B cell (primary cell): ENCODE data around the gene TMEM108. TPM values are rescaled to one million over a fixed set of nuclear protein-coding genes. Genes with fewer than 3 reads are reported as not detected.

Experiments
- ATAC-seq: fragments of 200-7000 bp; cut with Tn5 transposase; one replicate; pipeline ENCODE4 v1.10.0; 2021; ENCODE audit warnings: low read depth, mild to moderate bottlenecking, moderate number of reproducible peaks, moderate library complexity
- CTCF ChIA-PET: fragments of 350-600 bp; sonication (Branson Sonifier 250); formaldehyde crosslinking; loops from one replicate; lab custom pipeline; 2021; ENCODE audit warnings: antibody characterized with exemption, inconsistent platforms; lab: Charles Lee
- POLR2A ChIA-PET: fragments of 350-600 bp; sonication (Branson Sonifier 250); formaldehyde crosslinking; loops from one replicate; lab custom pipeline; 2021; ENCODE audit warnings: antibody characterized with exemption; lab: Charles Lee
- DNase-seq: peaks from one replicate; pipeline ENCODE4 v3.0.0; 2013
- H2AFZ ChIP-seq: 2 replicates; pipeline ENCODE4 v1.6.1; 2012; ENCODE audit warnings: mild to moderate bottlenecking, low read depth, low read length; ENCODE audit not compliant: insufficient read depth, poor library complexity, severe bottlenecking
- H3K27ac ChIP-seq, 2 donors: 1 replicate in 1 of 2; 2 replicates in 1 of 2; pipeline ENCODE4 v1.5.1; 2012 to 2013; ENCODE audit warnings: low read length in 2 of 2, mild to moderate bottlenecking in 2 of 2, moderate library complexity in 1 of 2
- H3K27me3 ChIP-seq, 4 experiments: fragments of 200-600 bp in 1 of 4; sonication (generic) in 1 of 4; replicated peaks in 1 of 4; 1 replicate in 2 of 4; 2 replicates in 2 of 4; pipeline versions ENCODE4 v1.6.1 to v1.7.0; 2013 to 2016; ENCODE audit warnings: low read length in 3 of 4, mild to moderate bottlenecking in 2 of 4, mixed read lengths in 1 of 4, moderate library complexity in 1 of 4; ENCODE audit not compliant: insufficient read depth in 4 of 4, control insufficient read depth in 3 of 4; ENCODE audit errors: control extremely low read depth in 1 of 4
- H3K36me3 ChIP-seq, 2 experiments: replicated peaks in 1 of 2; 1 replicate in 1 of 2; 2 replicates in 1 of 2; pipeline versions ENCODE4 v1.6.1 to v1.7.1; 2013; ENCODE audit warnings: low read length in 1 of 2; ENCODE audit not compliant: insufficient read depth in 2 of 2, control insufficient read depth in 1 of 2; ENCODE audit errors: control extremely low read depth in 1 of 2, extremely low read depth in 1 of 2
- H3K4me1 ChIP-seq, 2 donors: fragments of 200-600 bp in 1 of 2; sonication (generic) in 1 of 2; 1 replicate in 1 of 2; 2 replicates in 1 of 2; pipeline versions ENCODE4 v1.5.1 to v1.6.1; 2013 to 2017; ENCODE audit warnings: low read length in 2 of 2; ENCODE audit not compliant: control insufficient read depth in 2 of 2, insufficient read depth in 2 of 2
- H3K4me2 ChIP-seq: replicated peaks from 2 replicates; pipeline ENCODE3; 2012; ENCODE audit warnings: mild to moderate bottlenecking, low read depth, low read length; ENCODE audit not compliant: poor library complexity, severe bottlenecking
- H3K4me3 ChIP-seq, 5 experiments: fragments of 200-600 bp in 1 of 5; sonication (generic) in 1 of 5; 1 replicate in 3 of 5; 2 replicates in 2 of 5; pipeline versions ENCODE4 v1.5.1 to v1.7.0; 2011 to 2016; ENCODE audit warnings: low read length in 4 of 5, mild to moderate bottlenecking in 4 of 5, low read depth in 2 of 5, control low read depth in 1 of 5, moderate library complexity in 1 of 5; ENCODE audit not compliant: insufficient read depth in 1 of 5; ENCODE audit errors: control extremely low read depth in 1 of 5, extremely low read depth in 1 of 5
- H3K79me2 ChIP-seq: fragments of 200-600 bp; sonication (generic); one replicate; pipeline ENCODE4 v1.6.0; 2016; ENCODE audit warnings: low read length; ENCODE audit not compliant: control insufficient read depth, insufficient read depth
- H3K9ac ChIP-seq: fragments of 200-600 bp; sonication (generic); 2 replicates; pipeline ENCODE4 v1.6.1; 2017; ENCODE audit warnings: mild to moderate bottlenecking, low read length, moderate library complexity
- H3K9me3 ChIP-seq, 3 donors: one replicate each; pipeline versions ENCODE4 v1.6.1 to v1.7.1; 2013; ENCODE audit warnings: low read length in 2 of 3; ENCODE audit not compliant: control insufficient read depth in 2 of 3, insufficient read depth in 1 of 3; ENCODE audit errors: control extremely low read depth in 1 of 3
- H4K20me1 ChIP-seq: 2 replicates; pipeline ENCODE4 v1.6.0; 2012; ENCODE audit warnings: mild to moderate bottlenecking, low read length; ENCODE audit not compliant: insufficient read depth, control insufficient read depth, poor library complexity, severe bottlenecking
- H3K27ac Mint-ChIP-seq: one replicate; pipeline ENCODE4 v1.8.0; 2021; ENCODE audit warnings: mixed read lengths
- H3K27me3 Mint-ChIP-seq: one replicate; pipeline ENCODE4 v1.8.0; 2021; ENCODE audit warnings: mixed read lengths
- H3K4me1 Mint-ChIP-seq: one replicate; pipeline ENCODE4 v1.8.0; 2021; ENCODE audit warnings: mixed read lengths
- H3K4me3 Mint-ChIP-seq: one replicate; pipeline ENCODE4 v1.8.0; 2021; ENCODE audit warnings: mixed read lengths
- H3K9me3 Mint-ChIP-seq: one replicate; pipeline ENCODE4 v1.8.0; 2022; ENCODE audit warnings: mixed read lengths; ENCODE audit not compliant: insufficient read depth
- EZH2 ChIP-seq: IDR thresholded peaks from 2 replicates; pipeline ENCODE4 v1.6.1; 2012; ENCODE audit warnings: borderline replicate concordance, low read depth, mild to moderate bottlenecking, moderate library complexity, low read length; ENCODE audit not compliant: insufficient read depth, poor library complexity, severe bottlenecking
- WGBS: methylation state at CpG from one replicate; pipeline ENCODE4 v1.1.5; 2013; ENCODE audit warnings: missing lambda C conversion rate; ENCODE audit not compliant: insufficient coverage; 5-methylcytosine and 5-hydroxymethylcytosine counted together
- intact Hi-C: fragments of 100-400 bp; cut with micrococcal nuclease; formaldehyde crosslinking; loops from one replicate; pipeline ENCODE4 v1.10.0; 2022
- polyA plus RNA-seq: library from polyadenylated mRNA; depleted of rRNA; stranded (reverse); fragments of >200 nt; gene quantifications from 2 replicates; pipeline ENCODE4 v1.2.3, GENCODE V29; 2012
- total RNA-seq, 2 donors: library from RNA; stranded (reverse); fragments of 120-200 nt in 1 of 2; gene quantifications; 1 replicate in 1 of 2; 2 replicates in 1 of 2; pipeline versions ENCODE4 v1.2.3 to v1.2.4, GENCODE V29; 2013 to 2022
- TF ChIP-seq, protein P1 (sequence below): fragments of 200-600 bp; IDR thresholded peaks from one replicate; pipeline ENCODE4 v1.8.0; 2022; ENCODE audit warnings: antibody characterized with exemption, mild to moderate bottlenecking

TMEM108 gene
- total and polyA plus RNA-seq, 2 donors (not counting 1 experiment from before 2014, with no cell fraction given), result not detected

GRCh38 chr3:133259767-133260166, 221.6 kb downstream of the TMEM108 start:
- 93% methylated on average over 3 of the region's 4 CpGs for WGBS
- ChIA-PET CTCF (interaction anchor here (1.0 kb wide), 1 partner anchor 533 kb away, joined by 3 read pairs; no protein-coding TSS in a partner anchor), POLR2A (no interaction called here)

DNA sequence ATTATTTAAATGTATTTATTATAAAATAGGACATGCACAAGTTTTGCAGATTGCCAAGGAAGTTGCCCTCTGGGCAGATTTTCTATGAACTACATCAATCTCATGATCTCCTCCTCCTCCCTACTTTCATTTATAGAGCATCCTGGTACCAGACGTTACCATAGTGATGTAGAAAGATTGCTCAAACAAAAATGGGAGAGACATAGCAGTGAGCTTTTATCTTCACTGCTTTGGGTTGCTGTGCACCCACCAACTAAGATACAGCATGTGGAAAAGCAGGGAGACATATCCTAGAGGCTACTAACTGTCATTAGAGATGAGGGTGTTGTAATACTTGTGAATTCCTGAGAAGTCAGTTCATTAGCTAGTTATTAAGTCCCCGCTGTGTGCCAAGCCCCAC, 224.1 kb downstream of the TMEM108 start:
- Histone ChIP-seq H3K27me3 (peaks cover 0 to 2% (median 0%) of the 10 kb centered on the region in 4 experiments), H3K4me3 (no peak overlapping the region), H3K4me1 (no peaks in the 10 kb centered on the region), H3K4me2 (no peak overlapping the region), H3K9ac (no peak overlapping the region), H2AFZ (no peak overlapping the region), H3K36me3 (no peaks in the 10 kb centered on the region), H3K79me2 (no peaks in the 10 kb centered on the region), H3K9me3 (no peaks in the 10 kb centered on the region), H4K20me1 (no peaks in the 10 kb centered on the region), H3K27ac (no peak overlapping the region)
- no peak for TF ChIP-seq EZH2
- TF ChIP-seq, protein P1, sequence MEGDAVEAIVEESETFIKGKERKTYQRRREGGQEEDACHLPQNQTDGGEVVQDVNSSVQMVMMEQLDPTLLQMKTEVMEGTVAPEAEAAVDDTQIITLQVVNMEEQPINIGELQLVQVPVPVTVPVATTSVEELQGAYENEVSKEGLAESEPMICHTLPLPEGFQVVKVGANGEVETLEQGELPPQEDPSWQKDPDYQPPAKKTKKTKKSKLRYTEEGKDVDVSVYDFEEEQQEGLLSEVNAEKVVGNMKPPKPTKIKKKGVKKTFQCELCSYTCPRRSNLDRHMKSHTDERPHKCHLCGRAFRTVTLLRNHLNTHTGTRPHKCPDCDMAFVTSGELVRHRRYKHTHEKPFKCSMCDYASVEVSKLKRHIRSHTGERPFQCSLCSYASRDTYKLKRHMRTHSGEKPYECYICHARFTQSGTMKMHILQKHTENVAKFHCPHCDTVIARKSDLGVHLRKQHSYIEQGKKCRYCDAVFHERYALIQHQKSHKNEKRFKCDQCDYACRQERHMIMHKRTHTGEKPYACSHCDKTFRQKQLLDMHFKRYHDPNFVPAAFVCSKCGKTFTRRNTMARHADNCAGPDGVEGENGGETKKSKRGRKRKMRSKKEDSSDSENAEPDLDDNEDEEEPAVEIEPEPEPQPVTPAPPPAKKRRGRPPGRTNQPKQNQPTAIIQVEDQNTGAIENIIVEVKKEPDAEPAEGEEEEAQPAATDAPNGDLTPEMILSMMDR, result no peak
- DNase-seq (no peak), ATAC-seq (no peak)
- no CpG with 5 or more reads among the region's 2 CpGs for WGBS
- H3K27me3 Mint-ChIP-seq, result peaks cover 22% of the 10 kb centered on the region
- intact Hi-C loops, result no loop called here
- ChIA-PET POLR2A (no interaction called here), CTCF (no interaction called here)
- H3K27ac Mint-ChIP-seq, result no peak overlapping the region
- H3K4me1 Mint-ChIP-seq, result no peaks in the 10 kb centered on the region
- no peaks in the 10 kb centered on the region for H3K9me3 Mint-ChIP-seq
- H3K4me3 Mint-ChIP-seq, result no peak overlapping the region

More at GRCh38 chr3:133259767-133260166, 221.6 kb downstream of the TMEM108 start:
- no peaks in the 10 kb centered on the region for H4K20me1 ChIP-seq
- no peak for DNase-seq
- intact Hi-C loops, result no loop called here
- H3K27me3 ChIP-seq, result peaks cover 0 to 2% (median 0%) of the 10 kb centered on the region in 4 experiments
- no peaks in the 10 kb centered on the region for H3K4me1 Mint-ChIP-seq
- no peak overlapping the region for H3K4me3 ChIP-seq
- H3K9me3 Mint-ChIP-seq, result no peaks in the 10 kb centered on the region
- no peak for ATAC-seq
- H3K36me3 ChIP-seq, result no peaks in the 10 kb centered on the region
- H2AFZ ChIP-seq, result no peak overlapping the region
- H3K4me3 Mint-ChIP-seq, result no peak overlapping the region
- no peaks in the 10 kb centered on the region for H3K79me2 ChIP-seq
- H3K27me3 Mint-ChIP-seq, result peaks cover 7% of the 10 kb centered on the region
- H3K27ac Mint-ChIP-seq, result no peak overlapping the region
- no peaks in the 10 kb centered on the region for H3K4me1 ChIP-seq
- no peak overlapping the region for H3K4me2 ChIP-seq
- H3K27ac ChIP-seq, result no peak overlapping the region
- H3K9ac ChIP-seq, result no peak overlapping the region
- no peaks in the 10 kb centered on the region for H3K9me3 ChIP-seq
- TF ChIP-seq EZH2, result no peak
- TF ChIP-seq, protein P1, result no peak
